AG09319 (cell line): Measurements from ENCODE around the gene RELCH.

ENCODE experiments used
- DNase-seq: peaks from one replicate; pipeline ENCODE4 v3.0.0-alpha.2; 2010; ENCODE audit warnings: low read depth; ENCODE audit errors: extremely low read depth
- TF ChIP-seq, protein P1 (sequence below): IDR thresholded peaks from 2 replicates; pipeline ENCODE4 v1.5.1; 2011; ENCODE audit warnings: low read depth, mild to moderate bottlenecking, inconsistent platforms, low read length, moderate library complexity

Gene RELCH

DNA sequence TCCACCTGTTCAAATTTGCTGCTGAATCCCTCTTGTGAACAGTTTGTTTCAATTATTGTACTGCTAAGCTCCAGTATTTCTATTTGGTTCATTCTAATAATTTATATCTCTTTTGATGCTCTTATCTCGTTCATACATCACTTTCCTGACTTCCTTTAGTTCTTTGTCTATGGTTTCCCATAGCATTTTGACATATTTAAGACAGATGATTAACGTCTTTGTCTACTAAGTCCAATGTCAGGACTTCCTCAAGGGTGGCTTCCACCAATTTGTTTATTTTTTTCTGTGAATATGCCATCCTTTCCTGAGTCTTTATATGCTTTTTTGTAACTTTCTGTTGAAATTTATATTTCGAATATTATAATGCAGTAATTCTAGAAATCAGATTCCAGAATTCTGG lies 9.8 kb upstream of the RELCH start:
- no peak for DNase-seq
- TF ChIP-seq, protein P1, sequence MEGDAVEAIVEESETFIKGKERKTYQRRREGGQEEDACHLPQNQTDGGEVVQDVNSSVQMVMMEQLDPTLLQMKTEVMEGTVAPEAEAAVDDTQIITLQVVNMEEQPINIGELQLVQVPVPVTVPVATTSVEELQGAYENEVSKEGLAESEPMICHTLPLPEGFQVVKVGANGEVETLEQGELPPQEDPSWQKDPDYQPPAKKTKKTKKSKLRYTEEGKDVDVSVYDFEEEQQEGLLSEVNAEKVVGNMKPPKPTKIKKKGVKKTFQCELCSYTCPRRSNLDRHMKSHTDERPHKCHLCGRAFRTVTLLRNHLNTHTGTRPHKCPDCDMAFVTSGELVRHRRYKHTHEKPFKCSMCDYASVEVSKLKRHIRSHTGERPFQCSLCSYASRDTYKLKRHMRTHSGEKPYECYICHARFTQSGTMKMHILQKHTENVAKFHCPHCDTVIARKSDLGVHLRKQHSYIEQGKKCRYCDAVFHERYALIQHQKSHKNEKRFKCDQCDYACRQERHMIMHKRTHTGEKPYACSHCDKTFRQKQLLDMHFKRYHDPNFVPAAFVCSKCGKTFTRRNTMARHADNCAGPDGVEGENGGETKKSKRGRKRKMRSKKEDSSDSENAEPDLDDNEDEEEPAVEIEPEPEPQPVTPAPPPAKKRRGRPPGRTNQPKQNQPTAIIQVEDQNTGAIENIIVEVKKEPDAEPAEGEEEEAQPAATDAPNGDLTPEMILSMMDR, result no peak

- TF ChIP-seq, protein P1, result no peak
- no peak for DNase-seq
These were observed 7.8 kb upstream of the RELCH start for GRCh38 chr18:62179213-62179612.

GRCh38 chr18:62182220-62182619 lies 4.8 kb upstream of the RELCH start:
- no peak for DNase-seq
- TF ChIP-seq, protein P1, result no peak

GRCh38 chr18:62183578-62184195 lies 3.4 kb upstream of the RELCH start:
- no peak for DNase-seq
- TF ChIP-seq, protein P1, result peak; percentile 96

DNA sequence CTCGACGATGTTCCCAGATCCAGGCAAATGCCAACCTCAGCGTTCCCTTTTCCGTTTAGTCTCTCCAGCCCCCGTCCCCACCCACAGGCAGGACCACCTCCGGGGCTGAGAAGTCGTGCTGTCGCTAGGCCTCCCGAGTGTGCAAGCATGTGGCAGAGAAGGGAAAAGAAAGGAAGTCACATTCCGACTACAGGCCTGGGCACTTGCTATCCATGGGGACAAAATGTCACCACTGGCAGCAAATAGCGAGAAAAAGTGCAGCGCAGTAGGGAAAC lies 619 bp upstream of the RELCH start:
- TF ChIP-seq, protein P1, result no peak
- DNase-seq, result no peak

DNA sequence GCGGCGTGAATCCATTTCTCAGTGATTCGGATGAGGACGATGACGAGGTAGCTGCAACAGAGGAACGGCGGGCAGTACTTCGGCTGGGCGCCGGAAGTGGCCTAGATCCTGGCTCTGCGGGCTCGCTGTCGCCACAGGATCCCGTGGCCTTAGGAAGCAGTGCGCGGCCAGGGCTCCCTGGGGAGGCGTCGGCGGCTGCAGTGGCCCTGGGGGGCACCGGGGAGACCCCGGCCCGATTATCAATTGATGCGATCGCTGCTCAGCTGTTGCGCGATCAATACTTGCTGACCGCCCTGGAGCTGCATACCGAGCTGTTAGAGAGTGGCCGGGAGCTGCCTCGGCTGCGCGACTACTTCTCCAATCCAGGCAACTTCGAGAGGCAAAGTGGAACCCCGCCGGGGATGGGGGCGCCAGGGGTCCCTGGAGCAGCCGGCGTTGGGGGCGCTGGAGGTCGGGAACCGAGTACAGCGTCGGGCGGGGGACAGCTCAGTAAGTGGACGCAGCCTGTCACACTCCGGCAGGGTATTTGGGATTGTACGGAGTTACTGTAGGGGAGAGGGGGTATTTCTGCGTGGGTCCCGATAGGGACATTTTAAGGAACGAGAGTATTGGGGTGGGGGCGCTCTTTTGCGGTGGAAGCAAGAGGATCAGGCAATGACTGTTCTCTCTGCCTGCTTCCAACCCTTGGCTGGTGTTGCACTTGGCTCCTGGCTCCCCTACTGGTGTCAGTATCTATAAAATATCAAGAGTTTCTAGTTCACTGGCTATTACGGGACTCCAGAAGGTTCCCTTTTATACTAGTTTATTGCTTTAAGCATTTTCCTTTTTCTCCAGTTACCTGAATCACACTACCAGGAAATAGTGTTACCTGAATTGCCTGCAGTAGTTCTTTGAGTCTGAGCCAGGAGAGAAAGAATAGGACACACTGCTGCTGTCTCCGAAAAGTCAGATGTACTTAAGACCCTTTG lies 772 bp downstream of the RELCH start:
- TF ChIP-seq, protein P1, result no peak
- no peak for DNase-seq

- TF ChIP-seq, protein P1, result no peak
- DNase-seq, result no peak
These were observed 2.2 kb downstream of the RELCH start for GRCh38 chr18:62189208-62189607.
